HCT116 (cell line): ENCODE measurements around the gene ALDH1A1. TPM values are rescaled to one million over a fixed set of nuclear protein-coding genes. Genes with fewer than 3 reads are reported as not detected.

ENCODE experiments used
- ATAC-seq: fragments of 200-7000 bp; cut with Tn5 transposase; 2 replicates; pipeline ENCODE4 v1.9.1; 2020; ENCODE audit warnings: mild to moderate bottlenecking, moderate library complexity
- BruUV-seq: library from RNA; stranded (reverse); fragments of 400-500 nt; replicated peaks from 2 replicates; lab custom pipeline; 2021; lab: Mats Ljungman, UMichigan
- CTCF ChIA-PET: fragments of 300-600 bp; sonication (Branson Sonifier 250); formaldehyde crosslinking; loops from one replicate; lab custom pipeline; 2021; ENCODE audit warnings: antibody characterized with exemption; lab: Charles Lee
- POLR2A ChIA-PET: fragments of 300-600, 350-600 bp; sonication (Branson Sonifier 250); formaldehyde crosslinking; loops from one replicate; lab custom pipeline; 2021; ENCODE audit warnings: antibody characterized with exemption; lab: Charles Lee
- RAD21 ChIA-PET, 2 experiments: fragments of 300-600 bp; sonication (Branson Sonifier 250); formaldehyde crosslinking; loops; one replicate each; lab custom pipeline; 2023; ENCODE audit warnings: low total read pairs in 2 of 2; ENCODE audit not compliant: uncharacterized antibody in 2 of 2, unreplicated experiment in 2 of 2, low non-redundant PET in 1 of 2; lab: Charles Lee
- DNase-seq: peaks from one replicate; pipeline ENCODE4 v3.0.0-alpha.2; 2010; ENCODE audit warnings: low read depth, low spot score
- H2AFZ ChIP-seq: fragments of 200-600 bp; shearing (Covaris generic), sonication (generic); 2 replicates; pipeline ENCODE4 v1.6.1; 2017; ENCODE audit warnings: low read depth, mixed run types, mixed read lengths, antibody characterized with exemption, low read length; ENCODE audit not compliant: poor library complexity, severe bottlenecking
- H3K27ac ChIP-seq: 2 replicates; pipeline ENCODE4 v1.5.1; 2012; ENCODE audit warnings: low read depth, low read length
- H3K27me3 ChIP-seq: fragments of 200-600 bp; sonication (generic); 2 replicates; pipeline ENCODE4 v1.6.1; 2016; ENCODE audit warnings: mixed run types, low read length, mixed read lengths; ENCODE audit not compliant: insufficient read depth
- H3K36me3 ChIP-seq, 2 experiments: fragments of 200-500 bp in 1 of 2; fragments of 200-600 bp in 1 of 2; sonication (Bioruptor generic) in 1 of 2; sonication (generic) in 1 of 2; 2 replicates each; pipeline versions ENCODE4 v1.5.1 to v1.6.1; 2014 to 2016; ENCODE audit warnings: low read length in 2 of 2, inconsistent platforms in 1 of 2, mixed read lengths in 1 of 2, mixed run types in 1 of 2; ENCODE audit not compliant: insufficient read depth in 2 of 2, control insufficient read depth in 1 of 2
- H3K4me1 ChIP-seq, 2 experiments: fragments of 200-600 bp in 1 of 2; sonication (generic) in 1 of 2; 2 replicates each; pipeline versions ENCODE4 v1.5.1 to v1.6.1; 2012 to 2017; ENCODE audit warnings: low read length in 2 of 2, inconsistent platforms in 1 of 2, mild to moderate bottlenecking in 1 of 2, mixed read lengths in 1 of 2, mixed run types in 1 of 2, moderate library complexity in 1 of 2; ENCODE audit not compliant: insufficient read depth in 2 of 2, control insufficient read depth in 1 of 2
- H3K4me2 ChIP-seq: fragments of 200-600 bp; sonication (generic); 2 replicates; pipeline ENCODE4 v1.6.1; 2017; ENCODE audit warnings: mixed run types, low read length, mixed read lengths
- H3K4me3 ChIP-seq, 2 experiments: fragments of 200-600 bp in 1 of 2; sonication (generic) in 1 of 2; replicated peaks in 1 of 2; 2 replicates each; pipeline ENCODE4 v1.5.1; 2011 to 2016; ENCODE audit warnings: low read length in 2 of 2, control low read depth in 1 of 2, low read depth in 1 of 2, mild to moderate bottlenecking in 1 of 2, mixed read lengths in 1 of 2, mixed run types in 1 of 2
- H3K79me2 ChIP-seq: fragments of 200-600 bp; sonication (generic); 2 replicates; pipeline ENCODE4 v1.6.1; 2017; ENCODE audit warnings: mild to moderate bottlenecking, mixed run types, low read length, moderate library complexity, mixed read lengths; ENCODE audit not compliant: insufficient read depth
- H3K9ac ChIP-seq: fragments of 200-600 bp; sonication (generic); 2 replicates; pipeline ENCODE4 v1.6.1; 2016; ENCODE audit warnings: low read length, mixed read lengths
- H3K9me2 ChIP-seq: fragments of 200-600 bp; sonication (generic), shearing (Covaris generic); 2 replicates; pipeline ENCODE4 v1.6.1; 2017; ENCODE audit warnings: mixed run types, mild to moderate bottlenecking, moderate library complexity; ENCODE audit not compliant: insufficient read depth
- H3K9me3 ChIP-seq, 2 experiments: fragments of 200-500 bp in 1 of 2; fragments of 200-600 bp in 1 of 2; sonication (Bioruptor generic) in 1 of 2; sonication (generic) in 1 of 2; 2 replicates each; pipeline ENCODE4 v1.6.1; 2014 to 2017; ENCODE audit warnings: low read length in 2 of 2, mixed read lengths in 2 of 2, inconsistent platforms in 1 of 2, low read depth in 1 of 2, mild to moderate bottlenecking in 1 of 2, mixed run types in 1 of 2, moderate library complexity in 1 of 2; ENCODE audit not compliant: control insufficient read depth in 1 of 2, insufficient read depth in 1 of 2
- H4K20me1 ChIP-seq: fragments of 200-600 bp; sonication (generic), shearing (Covaris generic); 2 replicates; pipeline ENCODE4 v1.6.1; 2017; ENCODE audit warnings: mixed run types, mild to moderate bottlenecking, moderate library complexity; ENCODE audit not compliant: insufficient read depth
- CBX3 ChIP-seq: IDR thresholded peaks from 2 replicates; pipeline ENCODE4 v1.6.1; 2012; ENCODE audit warnings: low read depth
- CEBPB ChIP-seq: IDR thresholded peaks from 2 replicates; pipeline ENCODE4 v1.6.1; 2012; ENCODE audit warnings: low read depth
- EZH2phosphoT487 ChIP-seq: fragments of 200-600 bp; IDR thresholded peaks from 2 replicates; pipeline ENCODE4 v1.6.1; 2018; ENCODE audit warnings: antibody characterized with exemption, borderline replicate concordance
- JUND ChIP-seq: IDR thresholded peaks from 2 replicates; pipeline ENCODE4 v1.6.1; 2012
- POLR2A ChIP-seq: IDR thresholded peaks from 2 replicates; pipeline ENCODE4 v1.7.0; 2011; ENCODE audit warnings: borderline replicate concordance; ENCODE audit not compliant: insufficient read depth, insufficient read length; ENCODE audit errors: extremely low read depth
- POLR2AphosphoS5 ChIP-seq: IDR thresholded peaks from 2 replicates; pipeline ENCODE4 v1.6.1; 2011; ENCODE audit warnings: mild to moderate bottlenecking, low read depth, low read length, moderate library complexity
- RAD21 ChIP-seq: IDR thresholded peaks from 2 replicates; pipeline ENCODE4 v1.6.1; 2012; ENCODE audit warnings: low read depth, mild to moderate bottlenecking
- YY1 ChIP-seq: IDR thresholded peaks from 2 replicates; pipeline ENCODE4 v1.6.1; 2011; ENCODE audit warnings: low read length, low read depth, moderate library complexity, mild to moderate bottlenecking; ENCODE audit not compliant: insufficient replicate concordance; ENCODE audit errors: extremely low read depth
- ZNF274 ChIP-seq: fragments of 200-500 bp; sonication (Bioruptor generic); IDR thresholded peaks from 2 replicates; pipeline ENCODE4 v1.6.1; 2014; ENCODE audit warnings: mild to moderate bottlenecking, low read depth, low read length, inconsistent platforms
- intact Hi-C: fragments of 100-400 bp; cut with micrococcal nuclease; formaldehyde crosslinking; loops from 2 replicates; pipeline ENCODE4 v1.10.0; 2022
- total RNA-seq: library from RNA; stranded (reverse); gene quantifications from one replicate; pipeline ENCODE4 v1.2.1, GENCODE V29; 2021; ENCODE audit not compliant: unreplicated experiment
- TF ChIP-seq, protein P1 (sequence below): IDR thresholded peaks from 2 replicates; pipeline ENCODE4 v1.6.1; 2012; ENCODE audit warnings: low read depth

ALDH1A1 gene
- total RNA-seq, 1 experiment from 2014 or later, result 0.44 TPM

GRCh38 chr9:72983056-72983455, 30.2 kb upstream of the ALDH1A1 start:
- RAD21 ChIA-PET, result no interaction called here
- no TSS peak for BruUV-seq
- DNase-seq (no peak), ATAC-seq (no peak)
- POLR2A ChIA-PET, result no interaction called here
- no peaks in the 10 kb centered on the region for H3K9me3 ChIP-seq
- no peak for TF ChIP-seq POLR2AphosphoS5
- TF ChIP-seq ZNF274, result no peak
- no peak for TF ChIP-seq YY1
- no peak for TF ChIP-seq EZH2phosphoT487
- no peak for TF ChIP-seq CBX3
- TF ChIP-seq POLR2A, result no peak
- TF ChIP-seq CEBPB, result no peak
- no peak for TF ChIP-seq JUND
- TF ChIP-seq, protein P1, sequence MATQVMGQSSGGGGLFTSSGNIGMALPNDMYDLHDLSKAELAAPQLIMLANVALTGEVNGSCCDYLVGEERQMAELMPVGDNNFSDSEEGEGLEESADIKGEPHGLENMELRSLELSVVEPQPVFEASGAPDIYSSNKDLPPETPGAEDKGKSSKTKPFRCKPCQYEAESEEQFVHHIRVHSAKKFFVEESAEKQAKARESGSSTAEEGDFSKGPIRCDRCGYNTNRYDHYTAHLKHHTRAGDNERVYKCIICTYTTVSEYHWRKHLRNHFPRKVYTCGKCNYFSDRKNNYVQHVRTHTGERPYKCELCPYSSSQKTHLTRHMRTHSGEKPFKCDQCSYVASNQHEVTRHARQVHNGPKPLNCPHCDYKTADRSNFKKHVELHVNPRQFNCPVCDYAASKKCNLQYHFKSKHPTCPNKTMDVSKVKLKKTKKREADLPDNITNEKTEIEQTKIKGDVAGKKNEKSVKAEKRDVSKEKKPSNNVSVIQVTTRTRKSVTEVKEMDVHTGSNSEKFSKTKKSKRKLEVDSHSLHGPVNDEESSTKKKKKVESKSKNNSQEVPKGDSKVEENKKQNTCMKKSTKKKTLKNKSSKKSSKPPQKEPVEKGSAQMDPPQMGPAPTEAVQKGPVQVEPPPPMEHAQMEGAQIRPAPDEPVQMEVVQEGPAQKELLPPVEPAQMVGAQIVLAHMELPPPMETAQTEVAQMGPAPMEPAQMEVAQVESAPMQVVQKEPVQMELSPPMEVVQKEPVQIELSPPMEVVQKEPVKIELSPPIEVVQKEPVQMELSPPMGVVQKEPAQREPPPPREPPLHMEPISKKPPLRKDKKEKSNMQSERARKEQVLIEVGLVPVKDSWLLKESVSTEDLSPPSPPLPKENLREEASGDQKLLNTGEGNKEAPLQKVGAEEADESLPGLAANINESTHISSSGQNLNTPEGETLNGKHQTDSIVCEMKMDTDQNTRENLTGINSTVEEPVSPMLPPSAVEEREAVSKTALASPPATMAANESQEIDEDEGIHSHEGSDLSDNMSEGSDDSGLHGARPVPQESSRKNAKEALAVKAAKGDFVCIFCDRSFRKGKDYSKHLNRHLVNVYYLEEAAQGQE, result no peak
- TF ChIP-seq RAD21, result no peak
- CTCF ChIA-PET, result interaction anchor here (1.3 kb wide), 1 partner anchor 126 kb away, joined by 3 read pairs; no protein-coding TSS in a partner anchor
- no peak overlapping the region for H3K27ac ChIP-seq
- no peak overlapping the region for H3K9ac ChIP-seq
- H3K4me3 ChIP-seq, result no peak overlapping the region
- no peak overlapping the region for H2AFZ ChIP-seq
- no peaks in the 10 kb centered on the region for H3K27me3 ChIP-seq
- H4K20me1 ChIP-seq, result no peaks in the 10 kb centered on the region
- H3K79me2 ChIP-seq, result no peaks in the 10 kb centered on the region
- H3K4me2 ChIP-seq, result no peak overlapping the region
- H3K36me3 ChIP-seq, result no peaks in the 10 kb centered on the region
- H3K9me2 ChIP-seq, result no peaks in the 10 kb centered on the region
- no peaks in the 10 kb centered on the region for H3K4me1 ChIP-seq
- intact Hi-C loops, result no loop called here
